Dermis blood vessel endothelial cell (primary cell): ENCODE results near the gene ABCA10. TPM values are rescaled to one million over a fixed set of nuclear protein-coding genes. Genes with fewer than 3 reads are reported as not detected.

Experiments
- DNase-seq: peaks from one replicate; pipeline ENCODE4 v3.0.0; 2010
- total RNA-seq: library from RNA; depleted of rRNA; stranded (reverse); fragments of >200 nt; gene quantifications from 2 replicates; pipeline ENCODE4 v1.2.3, GENCODE V29; 2014

ABCA10 gene
- total RNA-seq, 1 donor from 2014 or later = 0.51 TPM

- DNase-seq = no peak
Observed at GRCh38 chr17:69154267-69154666, 74.4 kb downstream of the ABCA10 start.

GRCh38 chr17:69150333-69150732, 78.3 kb downstream of the ABCA10 start:
- DNase-seq = no peak

GRCh38 chr17:69147460-69147859, 81.2 kb downstream of the ABCA10 start:
- DNase-seq = no peak

- DNase-seq = no peak
Observed at GRCh38 chr17:69144331-69145255, 84.0 kb downstream of the ABCA10 start.

GRCh38 chr17:69143683-69144231, 84.9 kb downstream of the ABCA10 start:
- DNase-seq = no peak

GRCh38 chr17:69143151-69143550, 85.5 kb downstream of the ABCA10 start:
- DNase-seq = peak; percentile 11

- DNase-seq = peak; percentile 35
Observed at GRCh38 chr17:69142175-69142802, 86.3 kb downstream of the ABCA10 start.

- DNase-seq = peak; percentile 72
Observed at GRCh38 chr17:69141431-69142174, 87.0 kb downstream of the ABCA10 start, which contains the start of gene ABCA6. Gene ABCA6 (minus strand): TSS chr17:69141895. CDS start chr17:69140703, 1,192 bp downstream.

- DNase-seq = no peak
Observed at GRCh38 chr17:69134112-69134511, 94.5 kb downstream of the ABCA10 start.

- DNase-seq = no peak
Observed at GRCh38 chr17:69130627-69131296, 97.9 kb downstream of the ABCA10 start.

- no peak for DNase-seq
Observed at GRCh38 chr17:69123626-69124025, 105.0 kb downstream of the ABCA10 start.

- DNase-seq = no peak
Observed at GRCh38 chr17:69122065-69122464, 106.6 kb downstream of the ABCA10 start.

- DNase-seq = peak; percentile 19
Observed at GRCh38 chr17:69117855-69118784, 110.5 kb downstream of the ABCA10 start.

GRCh38 chr17:69111794-69112193, 116.8 kb downstream of the ABCA10 start:
- peak; percentile 17 for DNase-seq

- DNase-seq = no peak
Observed at GRCh38 chr17:69105907-69106730, 122.5 kb downstream of the ABCA10 start.

GRCh38 chr17:69103557-69104233, 124.9 kb downstream of the ABCA10 start:
- DNase-seq = no peak

- DNase-seq = no peak
Observed at GRCh38 chr17:69098625-69099024, 130.0 kb downstream of the ABCA10 start.
